Hepatocyte (in vitro differentiated cells): ENCODE measurements around the gene IQGAP2. TPM values are rescaled to one million over a fixed set of nuclear protein-coding genes. Genes with fewer than 3 reads are reported as not detected.

Source experiments
- DNase-seq: peaks from one replicate; pipeline ENCODE4 v3.0.0-alpha.2; 2016; ENCODE audit warnings: low spot score
- H2AFZ ChIP-seq: fragments of 200-600 bp; sonication (generic); 2 replicates; pipeline ENCODE4 v1.6.0; 2016; ENCODE audit warnings: antibody characterized with exemption, mild to moderate bottlenecking
- H3K27ac ChIP-seq: fragments of 200-600 bp; sonication (generic); 2 replicates; pipeline ENCODE4 v1.5.1; 2016; ENCODE audit warnings: mild to moderate bottlenecking
- H3K27me3 ChIP-seq: fragments of 200-600 bp; sonication (generic); 2 replicates; pipeline ENCODE4 v1.6.1; 2016
- H3K36me3 ChIP-seq: fragments of 200-600 bp; sonication (generic); replicated peaks from 2 replicates; pipeline ENCODE4 v1.5.1; 2016; ENCODE audit warnings: low read depth; ENCODE audit not compliant: insufficient read depth
- H3K4me1 ChIP-seq: fragments of 200-600 bp; sonication (generic); 2 replicates; pipeline ENCODE4 v1.5.1; 2016; ENCODE audit warnings: mild to moderate bottlenecking, moderate library complexity; ENCODE audit not compliant: insufficient read depth
- H3K4me2 ChIP-seq: fragments of 200-600 bp; sonication (generic); 2 replicates; pipeline ENCODE4 v1.6.0; 2016
- H3K4me3 ChIP-seq: fragments of 200-600 bp; sonication (generic); 2 replicates; pipeline ENCODE4 v1.5.1; 2016; ENCODE audit warnings: mild to moderate bottlenecking
- H3K79me2 ChIP-seq: fragments of 200-600 bp; sonication (generic); 2 replicates; pipeline ENCODE4 v1.6.0; 2017; ENCODE audit warnings: mild to moderate bottlenecking
- H3K9me2 ChIP-seq: fragments of 200-600 bp; sonication (generic); replicated peaks from 2 replicates; pipeline ENCODE4 v1.6.0; 2017; ENCODE audit warnings: mild to moderate bottlenecking; ENCODE audit not compliant: insufficient read depth
- H3K9me3 ChIP-seq: fragments of 200-600 bp; sonication (generic); 2 replicates; pipeline ENCODE4 v1.5.1; 2016; ENCODE audit warnings: low read depth, mild to moderate bottlenecking
- H4K20me1 ChIP-seq: fragments of 200-600 bp; sonication (generic); 2 replicates; pipeline ENCODE4 v1.6.0; 2016; ENCODE audit warnings: mild to moderate bottlenecking; ENCODE audit not compliant: insufficient read depth, poor library complexity, severe bottlenecking
- EZH2 ChIP-seq: fragments of 200-600 bp; sonication (generic); IDR thresholded peaks from 2 replicates; pipeline ENCODE4 v1.6.1; 2016; ENCODE audit warnings: antibody characterized with exemption, mild to moderate bottlenecking, borderline replicate concordance
- EZH2phosphoT487 ChIP-seq: fragments of 200-600 bp; sonication (generic); IDR thresholded peaks from one replicate; pipeline ENCODE4 v1.6.1; 2018; ENCODE audit warnings: antibody characterized with exemption, mild to moderate bottlenecking, low read depth, moderate library complexity; ENCODE audit not compliant: unreplicated experiment, severe bottlenecking
- WGBS: methylation state at CpG from one replicate; pipeline ENCODE4 v1.1.6; 2016; ENCODE audit warnings: low lambda C conversion rate; ENCODE audit errors: missing lambda C conversion rate; 5-methylcytosine and 5-hydroxymethylcytosine counted together
- polyA plus RNA-seq: library from polyadenylated mRNA; unstranded; fragments of >200 nt; fragmentation: Nextera tagmentation; extraction: Ambion mirVana; gene quantifications from 2 replicates; pipeline ENCODE4 v1.2.1, GENCODE V29; 2016
- total RNA-seq: library from RNA; depleted of rRNA; stranded (reverse); fragments of >200 nt; gene quantifications from 2 replicates; pipeline ENCODE4 v1.2.3, GENCODE V29; 2014
- TF ChIP-seq, protein P1 (sequence below): fragments of 200-600 bp; sonication (generic); IDR thresholded peaks from 2 replicates; pipeline ENCODE4 v1.5.1; 2016; ENCODE audit warnings: antibody characterized with exemption, mild to moderate bottlenecking; ENCODE audit not compliant: poor library complexity

Gene IQGAP2
- total and polyA plus RNA-seq, 2 experiments from 2014 or later, result 37.2 to 78.9 TPM

DNA sequence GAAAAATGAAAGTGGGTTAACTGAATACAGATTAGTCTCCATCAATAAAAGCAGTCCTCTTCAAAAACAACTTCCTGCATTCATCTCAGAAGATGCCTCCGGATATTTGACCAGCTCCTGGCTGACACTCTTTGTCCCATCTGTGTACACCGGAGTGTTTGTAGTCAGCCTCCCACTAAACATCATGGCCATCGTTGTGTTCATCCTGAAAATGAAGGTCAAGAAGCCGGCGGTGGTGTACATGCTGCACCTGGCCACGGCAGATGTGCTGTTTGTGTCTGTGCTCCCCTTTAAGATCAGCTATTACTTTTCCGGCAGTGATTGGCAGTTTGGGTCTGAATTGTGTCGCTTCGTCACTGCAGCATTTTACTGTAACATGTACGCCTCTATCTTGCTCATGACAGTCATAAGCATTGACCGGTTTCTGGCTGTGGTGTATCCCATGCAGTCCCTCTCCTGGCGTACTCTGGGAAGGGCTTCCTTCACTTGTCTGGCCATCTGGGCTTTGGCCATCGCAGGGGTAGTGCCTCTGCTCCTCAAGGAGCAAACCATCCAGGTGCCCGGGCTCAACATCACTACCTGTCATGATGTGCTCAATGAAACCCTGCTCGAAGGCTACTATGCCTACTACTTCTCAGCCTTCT lies 329.4 kb downstream of the IQGAP2 start:
- WGBS, result 97% methylated on average over 15 of the region's 15 CpGs
- H3K79me2 ChIP-seq, result peaks cover 27% of the 10 kb centered on the region
- no peak overlapping the region for H3K4me3 ChIP-seq
- no peaks in the 10 kb centered on the region for H3K9me2 ChIP-seq
- TF ChIP-seq EZH2phosphoT487, result no peak
- no peak for TF ChIP-seq EZH2
- TF ChIP-seq, protein P1, sequence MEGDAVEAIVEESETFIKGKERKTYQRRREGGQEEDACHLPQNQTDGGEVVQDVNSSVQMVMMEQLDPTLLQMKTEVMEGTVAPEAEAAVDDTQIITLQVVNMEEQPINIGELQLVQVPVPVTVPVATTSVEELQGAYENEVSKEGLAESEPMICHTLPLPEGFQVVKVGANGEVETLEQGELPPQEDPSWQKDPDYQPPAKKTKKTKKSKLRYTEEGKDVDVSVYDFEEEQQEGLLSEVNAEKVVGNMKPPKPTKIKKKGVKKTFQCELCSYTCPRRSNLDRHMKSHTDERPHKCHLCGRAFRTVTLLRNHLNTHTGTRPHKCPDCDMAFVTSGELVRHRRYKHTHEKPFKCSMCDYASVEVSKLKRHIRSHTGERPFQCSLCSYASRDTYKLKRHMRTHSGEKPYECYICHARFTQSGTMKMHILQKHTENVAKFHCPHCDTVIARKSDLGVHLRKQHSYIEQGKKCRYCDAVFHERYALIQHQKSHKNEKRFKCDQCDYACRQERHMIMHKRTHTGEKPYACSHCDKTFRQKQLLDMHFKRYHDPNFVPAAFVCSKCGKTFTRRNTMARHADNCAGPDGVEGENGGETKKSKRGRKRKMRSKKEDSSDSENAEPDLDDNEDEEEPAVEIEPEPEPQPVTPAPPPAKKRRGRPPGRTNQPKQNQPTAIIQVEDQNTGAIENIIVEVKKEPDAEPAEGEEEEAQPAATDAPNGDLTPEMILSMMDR, result no peak
- no peak for DNase-seq
- H2AFZ ChIP-seq, result no peak overlapping the region
- H3K27ac ChIP-seq, result no peak overlapping the region
- H3K27me3 ChIP-seq, result no peaks in the 10 kb centered on the region
- H3K4me2 ChIP-seq, result no peak overlapping the region
- H3K9me3 ChIP-seq, result peaks cover 15% of the 10 kb centered on the region
- H3K4me1 ChIP-seq, result no peaks in the 10 kb centered on the region
- H3K36me3 ChIP-seq, result no peaks in the 10 kb centered on the region
- no peaks in the 10 kb centered on the region for H4K20me1 ChIP-seq

DNA sequence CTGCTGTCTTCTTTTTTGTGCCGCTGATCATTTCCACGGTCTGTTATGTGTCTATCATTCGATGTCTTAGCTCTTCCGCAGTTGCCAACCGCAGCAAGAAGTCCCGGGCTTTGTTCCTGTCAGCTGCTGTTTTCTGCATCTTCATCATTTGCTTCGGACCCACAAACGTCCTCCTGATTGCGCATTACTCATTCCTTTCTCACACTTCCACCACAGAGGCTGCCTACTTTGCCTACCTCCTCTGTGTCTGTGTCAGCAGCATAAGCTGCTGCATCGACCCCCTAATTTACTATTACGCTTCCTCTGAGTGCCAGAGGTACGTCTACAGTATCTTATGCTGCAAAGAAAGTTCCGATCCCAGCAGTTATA lies 329.9 kb downstream of the IQGAP2 start:
- H3K27me3 ChIP-seq, result no peaks in the 10 kb centered on the region
- no peaks in the 10 kb centered on the region for H3K4me1 ChIP-seq
- TF ChIP-seq, protein P1, result no peak
- TF ChIP-seq EZH2phosphoT487 (no peak), EZH2 (no peak)
- no peak for DNase-seq
- peaks cover 23% of the 10 kb centered on the region for H3K79me2 ChIP-seq
- no peaks in the 10 kb centered on the region for H4K20me1 ChIP-seq
- H2AFZ ChIP-seq, result no peak overlapping the region
- no peak overlapping the region for H3K27ac ChIP-seq
- no peaks in the 10 kb centered on the region for H3K36me3 ChIP-seq
- no peak overlapping the region for H3K4me2 ChIP-seq
- no peak overlapping the region for H3K4me3 ChIP-seq
- WGBS, result 96% methylated on average over 13 of the region's 13 CpGs
- no peaks in the 10 kb centered on the region for H3K9me2 ChIP-seq
- H3K9me3 ChIP-seq, result peaks cover 15% of the 10 kb centered on the region

- Histone ChIP-seq H3K27ac (no peak overlapping the region), H3K27me3 (no peaks in the 10 kb centered on the region), H3K4me2 (no peak overlapping the region), H3K9me2 (no peaks in the 10 kb centered on the region), H3K79me2 (no peaks in the 10 kb centered on the region), H3K9me3 (no peaks in the 10 kb centered on the region), H2AFZ (no peak overlapping the region), H3K4me3 (no peak overlapping the region), H3K4me1 (no peaks in the 10 kb centered on the region), H4K20me1 (no peaks in the 10 kb centered on the region), H3K36me3 (no peaks in the 10 kb centered on the region)
- DNase-seq, result no peak
- 77% methylated on average over 4 of the region's 4 CpGs for WGBS
- no peak for TF ChIP-seq EZH2
- TF ChIP-seq, protein P1, result no peak
- no peak for TF ChIP-seq EZH2phosphoT487
Measured at GRCh38 chr5:76735762-76736545, 332.9 kb downstream of the IQGAP2 start.
